ENCODE results near the gene RNASE8.
A peak's percentile ranks its signal among the peaks of the same experiment; 100 is the strongest.

RNASE8 gene

DNA sequence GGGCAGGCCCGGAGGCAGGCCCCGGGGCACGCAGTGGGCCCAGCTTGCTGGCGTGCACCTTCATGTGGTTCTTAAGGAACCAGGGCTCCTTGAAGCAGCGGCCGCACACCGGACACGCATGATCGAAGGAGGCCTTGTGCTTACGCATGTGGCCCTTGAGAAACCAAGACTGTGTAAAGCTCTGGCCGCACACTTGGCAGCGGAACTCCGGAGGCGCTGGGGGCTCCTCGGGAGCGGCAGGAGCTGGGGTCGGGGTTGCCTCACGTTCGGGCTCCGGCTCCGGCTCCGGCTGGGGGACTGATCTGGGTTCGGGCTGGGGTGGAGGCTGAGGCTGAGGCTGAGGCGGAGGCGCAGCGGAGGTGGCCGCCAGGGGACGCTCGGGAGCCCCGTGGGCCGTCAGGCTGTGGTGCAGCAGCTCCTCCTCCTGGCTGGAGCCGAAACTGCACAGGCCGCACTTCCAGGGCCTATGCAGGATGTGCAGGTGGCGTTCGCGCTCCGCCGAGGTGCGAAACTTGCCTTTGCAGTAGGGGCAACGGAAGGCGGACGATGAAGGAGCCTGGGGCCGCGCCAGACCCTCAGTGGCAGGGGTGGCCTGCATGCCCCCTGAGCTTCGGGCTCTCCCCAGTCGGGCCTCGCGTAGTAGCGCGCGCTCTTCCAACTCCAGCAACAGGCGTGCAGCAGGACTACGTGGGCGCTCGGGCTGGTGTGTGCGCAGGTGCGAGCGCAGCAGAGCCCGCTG lies 34.8 kb downstream of the RNASE8 start:
- peak; percentile 93 for DNase-seq (ENCODE audit: low spot score)

DNA sequence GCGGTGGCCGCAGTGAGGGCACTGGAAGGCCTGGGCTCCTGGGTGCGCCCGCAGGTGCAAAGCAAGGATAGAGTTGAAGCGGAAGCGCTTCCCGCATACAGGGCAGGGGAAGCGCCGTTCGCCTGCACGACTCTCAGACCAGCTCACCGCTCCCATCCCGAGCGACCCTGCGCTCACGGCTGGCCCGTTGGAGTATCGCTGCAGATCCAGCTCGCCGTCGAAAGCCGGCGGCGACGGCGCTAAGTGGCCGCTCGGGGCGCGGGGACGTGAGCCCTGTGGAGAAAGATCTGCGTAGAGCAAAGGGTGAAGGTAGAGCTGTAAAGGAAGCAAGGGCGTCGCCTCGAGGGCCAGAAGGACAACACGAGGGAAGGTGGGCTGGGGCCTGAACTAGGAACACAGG lies 35.4 kb downstream of the RNASE8 start:
- no peak for DNase-seq (ENCODE audit: low spot score)

DNA sequence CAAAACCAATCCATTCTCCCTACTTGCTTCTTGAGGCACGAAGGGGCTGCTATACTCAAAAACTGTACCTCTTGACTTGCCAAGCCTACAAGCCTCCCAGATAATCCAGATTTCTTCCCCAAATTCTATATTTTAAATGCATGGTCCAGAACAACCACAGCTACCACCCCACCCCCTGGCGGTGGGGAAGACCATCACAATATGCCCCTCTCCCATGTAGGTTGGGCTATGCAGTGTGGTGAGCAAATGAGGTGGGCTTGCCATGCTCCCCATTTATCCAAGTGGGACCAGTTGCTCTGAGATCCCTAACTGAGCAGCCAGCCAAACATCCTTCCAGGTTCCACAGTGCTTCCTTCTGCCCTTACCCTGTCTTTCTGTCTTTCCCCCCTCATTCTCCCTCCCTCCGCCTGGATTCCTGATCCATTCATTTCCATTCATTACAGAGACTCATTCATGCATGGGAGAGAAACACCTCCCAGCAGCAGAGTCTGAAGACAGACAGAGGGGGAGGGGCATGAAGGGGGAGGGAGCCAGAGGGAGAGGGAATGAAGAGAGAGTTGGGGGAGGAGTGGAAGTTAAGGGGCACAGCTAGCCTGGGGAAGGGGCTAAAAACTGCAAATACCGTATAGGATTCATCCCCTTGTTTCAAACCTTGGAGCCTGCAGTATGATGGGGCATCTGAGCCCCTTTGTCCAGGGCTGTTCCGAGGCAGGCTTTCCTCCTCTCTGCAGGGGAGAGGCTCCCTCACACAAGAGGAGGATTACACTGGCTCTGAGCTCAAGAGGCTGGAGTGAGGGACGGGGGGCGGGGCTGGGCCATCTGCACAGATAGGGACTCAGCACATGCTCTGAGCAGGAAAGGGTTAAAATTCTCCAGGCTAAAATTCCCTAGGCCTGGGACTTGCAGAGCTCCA lies 36.4 kb downstream of the RNASE8 start:
- DNase-seq (ENCODE audit: low spot score): no peak

DNA sequence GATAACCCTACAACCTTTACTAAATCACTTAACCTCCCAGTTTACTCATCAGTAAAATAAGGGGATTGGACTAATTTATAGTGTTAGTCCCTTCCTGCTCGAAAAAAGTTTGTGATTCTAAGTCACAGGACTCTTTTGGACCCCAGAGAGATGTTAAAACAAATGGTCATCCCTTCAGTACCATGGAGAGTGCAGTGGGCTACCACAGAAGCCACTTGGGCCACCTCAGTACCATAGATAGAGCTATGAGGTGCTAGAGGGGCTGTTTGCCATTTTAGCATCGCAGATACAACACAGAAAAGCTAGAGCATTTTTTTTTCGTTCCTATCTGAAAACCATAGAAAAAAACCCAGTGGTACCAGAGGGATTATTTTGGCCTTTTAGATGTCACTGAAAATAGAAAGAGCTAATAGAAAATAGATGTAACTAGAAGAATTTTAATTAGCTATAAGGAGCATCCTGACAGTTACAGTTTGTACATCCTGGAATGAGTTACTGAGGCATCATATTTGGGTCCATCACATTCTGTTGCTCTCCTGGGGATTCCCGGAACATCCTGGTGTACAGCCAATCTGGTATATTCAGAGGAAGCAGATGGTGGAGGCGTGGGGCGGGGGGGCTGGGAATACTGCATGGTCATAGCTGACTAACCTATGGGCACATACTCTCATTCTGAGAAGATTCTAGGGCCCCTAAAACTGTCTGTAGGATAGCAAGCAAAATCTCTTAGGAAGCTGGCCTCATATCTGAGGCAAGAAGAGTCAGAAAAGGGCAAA lies 38.0 kb downstream of the RNASE8 start:
- no peak for DNase-seq (ENCODE audit: low spot score)

DNA sequence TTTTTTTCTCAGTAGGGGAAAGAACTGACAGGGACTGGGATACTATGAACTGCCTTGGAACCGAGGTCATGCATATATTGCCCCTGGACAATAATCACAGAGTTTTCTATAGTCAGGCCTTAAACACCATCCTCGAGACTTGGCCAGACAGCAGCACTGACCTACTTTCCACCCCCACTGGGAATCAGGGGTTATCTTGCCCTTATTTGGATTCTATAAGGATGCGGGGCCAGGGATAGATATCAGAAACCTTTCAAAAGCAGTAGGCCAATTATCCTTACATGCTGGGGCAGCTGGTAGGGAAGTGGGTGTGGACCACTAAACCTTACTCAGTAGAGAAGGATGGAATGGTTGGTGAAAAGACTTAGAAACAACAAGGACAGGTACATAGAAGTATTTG lies 38.8 kb downstream of the RNASE8 start:
- no peak for DNase-seq (ENCODE audit: low spot score)

DNA sequence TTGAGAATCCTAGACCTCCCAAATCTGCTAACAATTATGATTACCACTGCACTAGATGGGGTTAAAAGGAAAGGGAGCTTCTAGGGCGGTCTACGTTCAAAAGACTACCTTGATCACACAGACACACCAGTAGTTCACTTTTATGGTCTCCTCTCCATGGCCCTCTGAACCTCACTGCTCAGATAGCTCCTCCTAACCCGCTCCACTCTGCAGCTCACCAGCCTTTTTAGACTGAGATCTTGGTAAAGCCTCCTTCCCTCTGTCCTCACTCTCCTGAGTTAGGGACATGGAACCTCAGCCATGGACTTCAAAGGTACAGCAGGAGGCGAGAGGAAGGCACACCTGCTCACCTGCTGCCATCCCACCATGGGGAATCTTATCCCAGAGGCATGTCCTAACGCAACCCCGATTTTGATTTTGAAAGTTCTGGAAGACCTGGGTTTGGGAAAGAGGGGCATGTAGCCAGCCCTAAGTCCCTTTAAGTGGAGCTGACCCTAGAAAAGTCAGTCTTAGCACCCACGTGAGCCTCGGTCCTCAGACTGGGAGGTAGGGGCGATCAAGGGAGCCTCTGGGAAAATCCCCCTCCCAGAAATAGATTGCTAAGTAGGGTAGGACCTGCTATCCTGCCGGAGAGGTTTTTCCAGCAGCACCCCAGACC lies 39.5 kb downstream of the RNASE8 start:
- DNase-seq (ENCODE audit: low spot score): peak; percentile 4

DNA sequence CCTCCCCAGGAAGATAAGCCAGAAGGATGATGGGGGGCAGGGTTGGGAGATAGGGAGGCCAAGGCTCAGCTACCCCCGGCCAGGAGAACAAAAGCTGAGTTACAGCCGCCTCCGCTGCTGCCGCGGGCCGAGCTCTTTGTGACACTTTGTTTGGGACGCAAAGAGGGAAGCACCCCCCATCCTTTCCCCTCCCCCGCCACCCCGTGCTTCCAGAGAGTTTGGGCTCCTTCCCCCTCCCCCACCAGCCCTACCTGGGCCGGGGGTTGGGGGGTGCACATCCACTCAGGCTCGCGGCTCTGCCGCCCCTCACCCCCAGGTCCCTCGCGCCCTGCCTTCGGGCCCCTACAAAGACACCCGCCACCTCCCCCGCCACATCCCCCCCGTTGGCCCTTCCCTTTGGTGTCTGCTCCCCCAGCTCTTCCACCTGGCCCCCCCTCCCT lies 40.0 kb downstream of the RNASE8 start:
- DNase-seq (ENCODE audit: low spot score): no peak

DNA sequence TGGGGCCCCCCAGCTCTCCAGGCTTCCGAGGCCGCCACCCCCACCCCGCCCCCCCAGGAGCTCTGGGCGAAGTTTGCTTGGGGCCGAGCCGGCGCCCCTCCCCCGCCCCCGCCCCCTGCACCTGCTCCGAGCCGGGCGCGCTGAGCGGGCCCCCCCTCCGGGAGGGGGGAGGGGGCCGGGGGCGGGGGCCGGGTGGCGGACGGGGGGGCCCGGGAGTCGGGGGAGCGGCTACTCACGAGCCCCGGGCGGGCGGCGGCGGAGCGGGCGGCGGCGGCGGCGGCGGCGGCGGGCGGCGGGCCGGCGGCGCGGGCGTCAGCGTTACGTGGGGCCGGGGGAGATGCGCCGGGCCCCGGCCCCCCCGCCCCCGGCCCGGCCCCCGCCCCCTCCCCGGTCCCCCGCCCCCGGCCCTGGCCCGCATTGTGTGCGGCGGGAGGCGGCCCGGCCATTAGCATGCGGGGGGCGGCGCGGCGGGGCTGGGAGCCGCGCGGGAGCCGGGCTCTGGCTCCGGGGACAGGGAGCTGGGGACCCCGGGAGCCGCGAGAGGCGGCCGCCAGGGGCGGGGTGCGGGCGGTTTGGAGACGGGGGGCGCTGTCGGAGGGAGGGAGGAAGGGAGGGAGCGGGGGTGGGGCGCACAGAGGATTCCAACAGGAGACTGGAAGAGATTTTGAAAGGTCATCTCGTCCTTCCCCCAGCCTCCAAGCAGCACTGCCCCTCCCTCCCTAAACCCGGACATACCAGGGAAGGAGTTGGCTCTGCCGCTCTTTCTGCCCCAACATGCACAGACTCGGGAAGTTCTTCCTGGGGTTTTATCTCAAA lies 40.7 kb downstream of the RNASE8 start, which contains the start of gene ZNF219:
TSS of gene ZNF219 (minus strand) at position 580 of the 816 bp plus-strand sequence. CDS start 5,064 bp downstream, outside the sequence.
- DNase-seq (ENCODE audit: low spot score): peak; percentile 50

DNA sequence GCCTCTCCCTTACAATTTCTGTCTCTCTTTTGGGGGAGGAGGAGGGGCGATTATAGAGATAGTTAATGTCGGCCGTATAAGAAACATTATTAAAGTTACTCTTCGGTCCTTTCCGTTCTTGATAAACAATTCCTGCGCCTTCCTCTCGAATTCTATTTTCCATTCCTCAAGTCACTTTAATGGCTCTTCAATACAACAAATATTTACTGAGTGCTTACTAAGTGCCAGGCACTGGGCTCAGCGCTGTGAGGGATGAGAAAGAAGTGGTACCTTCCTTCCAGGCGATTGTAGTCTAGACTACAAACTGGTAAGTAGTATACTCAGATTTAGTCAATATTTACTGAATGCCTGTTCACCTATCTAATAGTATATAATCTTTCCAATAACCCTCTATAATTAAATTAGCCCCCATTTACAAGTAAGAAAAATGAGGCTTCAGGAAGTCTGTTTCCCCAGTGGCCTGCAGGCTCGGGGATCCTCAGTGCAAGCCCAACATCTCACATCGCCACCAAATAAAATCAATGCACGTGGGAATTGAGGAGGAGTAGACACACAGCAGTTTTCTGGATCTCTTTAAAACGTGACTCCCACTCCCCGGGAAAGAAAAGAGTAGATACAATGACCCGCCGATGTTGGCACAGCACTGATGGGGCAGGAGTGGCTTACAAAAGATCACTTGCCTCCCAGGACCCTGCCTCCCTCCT lies 41.4 kb downstream of the RNASE8 start:
- DNase-seq (ENCODE audit: low spot score): peak; percentile 6

DNA sequence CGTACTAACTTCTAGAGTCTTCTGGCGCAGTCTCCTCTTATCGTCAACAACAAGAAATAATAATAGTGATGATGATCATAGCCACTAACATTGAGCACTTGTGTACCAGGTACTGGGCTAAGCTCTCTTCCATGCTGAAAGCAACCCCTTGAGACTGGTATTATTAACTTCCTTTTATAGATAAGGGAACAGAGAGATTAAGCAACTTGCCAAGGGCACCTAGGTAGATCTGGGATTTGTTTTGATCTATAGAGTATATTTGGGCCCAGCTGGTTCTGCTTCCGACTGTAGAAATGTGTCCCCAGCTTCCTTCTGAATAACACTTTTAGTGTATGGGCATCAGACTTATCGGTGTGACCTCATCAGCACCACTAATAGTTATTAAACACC lies 42.0 kb downstream of the RNASE8 start:
- DNase-seq (ENCODE audit: low spot score): no peak

DNA sequence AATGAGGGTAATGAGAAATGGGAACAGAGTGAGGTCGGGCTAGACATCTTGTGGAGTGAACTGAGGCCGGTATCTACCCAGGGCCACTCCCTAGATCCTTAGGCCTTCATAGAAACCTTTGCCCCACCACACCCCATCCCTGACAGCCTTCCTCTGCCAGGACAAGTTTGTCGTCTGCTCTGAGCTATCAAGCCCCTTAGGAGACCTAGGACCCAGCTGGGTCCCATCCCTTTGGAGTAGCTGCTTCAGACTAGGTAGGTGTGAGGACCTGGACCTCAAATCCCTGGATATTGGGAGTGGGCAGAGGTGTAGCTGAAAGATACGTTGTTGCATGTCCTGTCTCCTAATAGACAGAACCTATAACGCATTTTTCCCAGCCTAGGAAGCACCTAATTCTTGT lies 43.3 kb downstream of the RNASE8 start, which contains the start of gene TMEM253:
TSS of gene TMEM253 (plus strand) at position 136 of the 400 bp plus-strand sequence. CDS start 278 bp downstream, outside the sequence.
- DNase-seq (ENCODE audit: low spot score): no peak

DNA sequence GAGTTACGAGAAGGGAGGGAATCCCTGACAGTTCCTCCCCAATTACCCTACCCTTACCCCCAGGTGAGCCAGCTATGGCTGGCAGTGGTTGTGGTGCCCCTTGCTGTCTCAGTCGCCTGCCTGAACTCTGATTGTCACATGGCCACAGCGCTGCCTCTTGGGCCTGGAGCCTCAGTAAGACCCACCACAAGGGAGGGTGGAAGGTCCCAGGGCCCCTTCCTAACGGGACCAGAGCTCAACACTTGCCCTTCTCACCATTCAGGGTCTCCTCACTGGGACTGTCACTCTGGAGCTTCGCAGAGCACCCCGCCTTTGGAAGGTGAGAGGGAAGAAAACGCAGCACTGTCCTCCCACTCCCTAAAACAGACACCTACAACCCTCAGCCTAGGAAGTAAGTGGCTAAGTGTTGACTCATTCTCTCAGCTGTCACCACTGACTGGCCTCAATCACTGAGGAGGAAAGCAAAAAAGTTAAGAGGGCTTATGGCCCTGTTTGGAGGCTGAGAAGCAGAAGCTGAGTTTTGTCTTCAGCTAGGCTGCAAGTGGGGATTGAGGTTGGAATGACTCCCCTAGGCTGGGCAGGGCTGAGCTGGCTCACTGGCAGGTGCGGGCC lies 44.3 kb downstream of the RNASE8 start:
- no peak for DNase-seq (ENCODE audit: low spot score)

DNA sequence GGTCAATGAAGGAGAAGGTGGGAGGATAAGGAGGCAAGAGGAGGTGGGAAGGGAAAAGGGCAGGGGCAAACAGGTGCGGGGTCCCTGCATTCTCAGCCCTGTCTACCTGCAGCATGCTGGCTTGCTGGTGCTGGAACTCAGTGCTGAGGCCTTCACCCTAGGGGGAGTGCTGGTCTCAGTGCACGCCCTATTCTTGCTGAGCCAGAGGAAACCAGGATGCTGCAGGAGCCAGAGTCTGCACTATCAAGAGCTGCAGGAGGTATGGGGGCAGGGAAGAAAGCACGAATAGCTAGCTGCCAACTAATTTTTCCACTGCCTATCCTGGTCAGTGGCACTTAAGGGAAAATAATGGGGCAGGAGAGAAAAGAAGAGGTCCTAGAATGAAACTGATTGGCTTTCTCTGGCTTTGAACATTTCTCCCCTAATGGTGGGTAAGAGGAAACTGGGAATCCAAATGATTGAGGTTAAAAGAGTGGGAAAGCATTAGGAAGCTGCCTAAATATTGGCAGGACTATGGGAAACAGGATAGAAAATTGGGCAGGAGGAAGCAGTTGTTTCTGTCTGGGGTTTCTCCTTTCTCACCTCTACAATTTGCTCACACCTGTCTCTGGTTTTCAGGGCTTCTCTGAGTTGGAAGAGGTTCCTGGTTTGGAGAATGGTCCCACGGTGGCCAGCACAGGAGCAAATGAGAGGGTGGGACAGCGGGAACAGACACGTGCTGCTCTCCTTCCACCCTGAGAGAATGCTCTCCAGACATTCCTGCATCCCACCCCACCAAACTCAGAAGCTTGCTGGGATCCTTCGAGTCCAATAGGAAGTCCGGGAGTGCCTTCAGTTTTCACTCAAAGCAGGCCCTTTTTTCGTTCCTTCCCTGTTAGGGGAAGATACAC lies 45.1 kb downstream of the RNASE8 start:
- peak; percentile 7 for DNase-seq (ENCODE audit: low spot score)

DNA sequence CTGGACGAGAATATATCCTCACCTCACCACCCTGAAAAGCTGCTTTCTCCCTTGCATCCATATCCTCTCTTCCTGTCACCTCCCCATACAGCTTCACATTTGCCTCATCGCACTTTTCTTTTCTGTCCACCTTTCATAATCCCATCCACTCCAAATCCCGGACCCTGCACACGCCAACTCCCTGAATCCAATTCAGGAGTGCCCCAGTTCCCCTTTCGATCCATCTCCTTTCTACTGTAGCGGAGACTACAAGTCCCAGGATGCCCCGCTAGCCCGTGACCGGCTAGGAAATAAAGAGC lies 45.7 kb downstream of the RNASE8 start:
- DNase-seq (ENCODE audit: low spot score): no peak

DNA sequence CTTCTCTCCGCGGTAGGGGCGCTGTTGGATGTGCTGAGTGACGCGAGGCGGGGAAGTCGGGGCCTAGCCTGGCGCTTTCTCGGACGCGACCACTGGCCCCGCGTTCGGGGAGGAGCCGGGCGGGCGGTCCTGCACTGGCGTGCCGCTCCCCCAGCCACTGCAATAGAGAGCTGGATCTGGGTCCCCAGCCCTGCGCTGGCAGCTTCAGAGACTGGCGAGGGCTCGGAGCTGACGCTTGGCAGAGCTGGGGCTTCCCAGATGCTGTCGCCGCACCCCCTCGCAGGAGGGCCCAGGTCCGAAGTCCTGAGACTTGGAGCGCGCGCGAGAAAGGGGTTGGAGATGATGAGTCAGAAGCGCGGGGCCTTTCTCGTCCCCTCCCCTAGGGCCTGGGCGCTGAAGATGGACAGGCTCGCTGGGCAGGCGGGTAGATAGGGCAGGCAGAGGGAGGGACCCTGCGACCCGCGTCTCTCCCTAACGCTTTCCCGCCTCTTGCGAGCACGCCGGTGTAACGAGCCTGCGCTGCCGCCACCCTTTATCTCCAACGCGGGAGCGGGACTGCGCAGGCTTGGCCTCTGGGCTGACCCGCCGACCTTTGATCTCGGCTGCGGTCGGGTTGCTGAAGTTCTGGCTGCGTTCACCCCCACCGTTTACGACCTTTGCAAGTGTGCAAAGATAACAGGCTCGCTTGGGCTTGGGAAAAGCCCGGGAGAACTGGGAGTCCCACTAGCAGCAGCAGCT lies 46.3 kb downstream of the RNASE8 start:
- peak; percentile 97 for DNase-seq (ENCODE audit: low spot score)

DNA sequence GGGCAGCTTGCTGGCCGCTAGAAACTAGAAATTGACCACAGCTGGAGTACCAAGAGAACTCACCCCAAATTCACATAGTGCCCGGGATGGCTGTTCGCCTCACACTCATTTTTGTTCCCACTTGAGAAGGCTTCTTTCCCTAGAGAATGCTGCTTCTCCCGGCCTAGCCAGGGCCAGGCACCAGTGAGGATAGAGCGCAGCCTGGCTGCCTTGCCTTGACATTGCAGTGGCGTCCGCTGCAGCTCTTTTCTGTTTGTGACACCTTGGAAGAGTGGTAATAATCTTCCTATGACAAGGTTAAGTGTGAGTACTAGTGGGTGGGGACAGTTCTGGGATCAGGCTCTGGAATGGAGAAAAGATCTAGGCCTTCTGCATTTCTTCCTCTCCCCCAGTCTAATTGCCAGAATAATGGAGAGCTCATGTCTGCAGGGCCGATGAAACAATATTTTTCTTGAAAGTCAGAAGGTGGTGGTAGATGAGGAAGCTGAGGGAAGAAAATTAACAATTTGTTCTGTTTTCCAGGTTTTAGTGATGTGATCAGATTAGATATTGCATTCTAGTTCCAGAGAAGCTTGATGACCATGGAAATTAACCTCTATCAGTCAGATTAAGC lies 46.9 kb downstream of the RNASE8 start:
- DNase-seq (ENCODE audit: low spot score): peak; percentile 85

DNA sequence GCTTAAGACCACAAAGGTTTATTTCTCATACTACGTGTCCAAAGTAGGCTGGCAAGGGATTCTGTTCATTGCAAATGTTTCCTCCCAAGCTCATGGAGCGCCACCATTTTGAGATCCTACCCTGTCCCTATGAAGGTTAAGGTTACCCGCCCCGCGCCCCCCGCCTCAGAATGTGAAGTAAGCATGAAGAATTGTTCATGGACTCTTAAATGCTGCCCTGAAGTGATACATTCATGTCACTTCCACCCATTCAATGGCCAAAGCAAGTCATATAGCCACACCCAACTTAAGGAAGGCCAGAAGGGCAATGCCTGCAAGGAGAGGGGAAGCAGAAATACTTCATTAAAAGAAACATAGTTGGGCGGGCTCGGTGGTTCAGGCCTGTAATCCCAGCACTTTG lies 47.5 kb downstream of the RNASE8 start:
- DNase-seq (ENCODE audit: low spot score): no peak

DNA sequence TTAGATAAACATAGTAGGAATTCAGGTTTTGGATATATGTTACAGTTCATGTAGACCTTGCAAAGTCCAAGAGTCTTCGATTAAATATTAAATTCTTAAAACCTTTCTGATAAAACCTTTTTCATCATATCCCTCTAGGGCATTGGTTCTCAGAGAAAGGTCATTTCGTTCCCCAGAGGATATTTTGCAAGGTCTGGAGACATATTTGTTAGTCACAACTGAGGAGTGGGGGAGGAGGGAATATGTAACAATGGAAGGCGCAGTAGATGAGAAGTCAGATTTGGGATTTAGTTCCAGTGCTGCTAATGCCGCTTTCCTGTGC lies 48.5 kb downstream of the RNASE8 start:
- no peak for DNase-seq (ENCODE audit: low spot score)

Measured in AG08396 (cell line).